ENCODE data around the gene TMPRSS11D.

DNA sequence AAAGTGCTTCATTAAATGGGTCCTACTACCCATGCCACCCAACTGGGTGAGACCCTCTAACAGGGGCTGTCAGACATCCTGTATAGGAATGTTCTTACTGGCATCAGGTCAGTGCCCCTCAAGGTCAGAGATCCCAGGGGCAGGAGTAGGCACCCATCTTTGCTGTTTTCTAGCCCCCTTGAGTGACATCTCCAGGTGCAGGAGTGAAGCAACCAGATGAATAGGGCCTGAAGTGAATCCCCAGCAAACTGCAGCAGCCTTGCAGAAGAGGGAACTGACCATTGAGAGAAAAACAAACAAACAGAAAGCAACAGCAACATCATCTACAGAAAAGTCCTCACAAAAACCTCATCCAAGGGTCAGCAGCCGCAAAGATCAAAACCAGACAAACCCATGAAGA, 73.8 kb downstream of the TMPRSS11D start:
- TF ChIP-seq EZH2phosphoT487 (conservative IDR thresholded peaks at IDR 0.05; ENCODE audit: low read length) = no peak
- TF ChIP-seq, protein P1, sequence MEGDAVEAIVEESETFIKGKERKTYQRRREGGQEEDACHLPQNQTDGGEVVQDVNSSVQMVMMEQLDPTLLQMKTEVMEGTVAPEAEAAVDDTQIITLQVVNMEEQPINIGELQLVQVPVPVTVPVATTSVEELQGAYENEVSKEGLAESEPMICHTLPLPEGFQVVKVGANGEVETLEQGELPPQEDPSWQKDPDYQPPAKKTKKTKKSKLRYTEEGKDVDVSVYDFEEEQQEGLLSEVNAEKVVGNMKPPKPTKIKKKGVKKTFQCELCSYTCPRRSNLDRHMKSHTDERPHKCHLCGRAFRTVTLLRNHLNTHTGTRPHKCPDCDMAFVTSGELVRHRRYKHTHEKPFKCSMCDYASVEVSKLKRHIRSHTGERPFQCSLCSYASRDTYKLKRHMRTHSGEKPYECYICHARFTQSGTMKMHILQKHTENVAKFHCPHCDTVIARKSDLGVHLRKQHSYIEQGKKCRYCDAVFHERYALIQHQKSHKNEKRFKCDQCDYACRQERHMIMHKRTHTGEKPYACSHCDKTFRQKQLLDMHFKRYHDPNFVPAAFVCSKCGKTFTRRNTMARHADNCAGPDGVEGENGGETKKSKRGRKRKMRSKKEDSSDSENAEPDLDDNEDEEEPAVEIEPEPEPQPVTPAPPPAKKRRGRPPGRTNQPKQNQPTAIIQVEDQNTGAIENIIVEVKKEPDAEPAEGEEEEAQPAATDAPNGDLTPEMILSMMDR (IDR thresholded peaks at IDR 0.05; ENCODE audit: insufficient read depth, low read length, poor library complexity, severe bottlenecking) = no peak
